Mammary epithelial cell (primary cell): ENCODE measurements around the gene CBLN3.

Experiments used
- EZH2 ChIP-seq: IDR thresholded peaks from 2 replicates; pipeline ENCODE4 v1.6.1; 2012; ENCODE audit warnings: low read length, inconsistent platforms, borderline replicate concordance
- TF ChIP-seq, protein P1 (sequence below), 2 donors: IDR thresholded peaks in 1 of 2; conservative IDR thresholded peaks in 1 of 2; 2 replicates each; pipeline ENCODE4 v1.5.1; 2011 to 2012; ENCODE audit warnings: inconsistent platforms in 2 of 2, low read length in 2 of 2, mild to moderate bottlenecking in 2 of 2, control low read depth in 1 of 2, low read depth in 1 of 2; ENCODE audit not compliant: insufficient read depth in 1 of 2; ENCODE audit errors: extremely low read depth in 1 of 2

DNA sequence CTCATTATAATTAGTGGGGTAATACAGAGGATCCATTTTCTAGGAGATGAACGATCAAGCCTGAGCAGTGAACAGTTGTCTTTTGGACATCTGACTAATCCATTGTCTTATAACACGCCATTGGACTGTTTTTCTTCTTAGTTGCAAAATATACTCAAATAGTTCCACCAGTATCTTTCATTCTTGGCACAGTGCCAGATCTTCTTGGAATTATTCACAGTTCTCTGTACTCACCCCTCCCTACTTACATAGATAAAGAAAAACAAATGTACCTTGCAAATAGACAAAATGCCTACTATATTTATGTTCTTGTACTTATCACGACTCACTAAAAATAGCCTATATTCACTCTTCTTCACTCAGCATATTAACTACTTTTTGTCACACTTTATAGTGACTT, 3.8 kb downstream of the CBLN3 start:
- TF ChIP-seq, protein P1, sequence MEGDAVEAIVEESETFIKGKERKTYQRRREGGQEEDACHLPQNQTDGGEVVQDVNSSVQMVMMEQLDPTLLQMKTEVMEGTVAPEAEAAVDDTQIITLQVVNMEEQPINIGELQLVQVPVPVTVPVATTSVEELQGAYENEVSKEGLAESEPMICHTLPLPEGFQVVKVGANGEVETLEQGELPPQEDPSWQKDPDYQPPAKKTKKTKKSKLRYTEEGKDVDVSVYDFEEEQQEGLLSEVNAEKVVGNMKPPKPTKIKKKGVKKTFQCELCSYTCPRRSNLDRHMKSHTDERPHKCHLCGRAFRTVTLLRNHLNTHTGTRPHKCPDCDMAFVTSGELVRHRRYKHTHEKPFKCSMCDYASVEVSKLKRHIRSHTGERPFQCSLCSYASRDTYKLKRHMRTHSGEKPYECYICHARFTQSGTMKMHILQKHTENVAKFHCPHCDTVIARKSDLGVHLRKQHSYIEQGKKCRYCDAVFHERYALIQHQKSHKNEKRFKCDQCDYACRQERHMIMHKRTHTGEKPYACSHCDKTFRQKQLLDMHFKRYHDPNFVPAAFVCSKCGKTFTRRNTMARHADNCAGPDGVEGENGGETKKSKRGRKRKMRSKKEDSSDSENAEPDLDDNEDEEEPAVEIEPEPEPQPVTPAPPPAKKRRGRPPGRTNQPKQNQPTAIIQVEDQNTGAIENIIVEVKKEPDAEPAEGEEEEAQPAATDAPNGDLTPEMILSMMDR (conservative IDR thresholded peaks at IDR 0.05 in 1 of 2, IDR thresholded peaks at IDR 0.05 in 1 of 2; ENCODE audit: extremely low read depth in 1 of 2, insufficient read depth in 1 of 2, low read depth in 1 of 2, low read length in 2 of 2), result no peak
- no peak for TF ChIP-seq EZH2
